H1 (cell line): ENCODE measurements around the gene RBP3. TPM values are rescaled to one million over a fixed set of nuclear protein-coding genes. Genes with fewer than 3 reads are reported as not detected.

Experiments used
- CTCF ChIA-PET: fragments of 300-600 bp; sonication (Branson Sonifier 250); formaldehyde crosslinking; loops from one replicate; lab custom pipeline; 2021; ENCODE audit not compliant: partially characterized antibody; lab: Charles Lee
- POLR2A ChIA-PET: fragments of 300-600 bp; sonication (Branson Sonifier 250); formaldehyde crosslinking; loops from one replicate; lab custom pipeline; 2021; ENCODE audit warnings: inconsistent platforms; ENCODE audit not compliant: partially characterized antibody; lab: Charles Lee
- DNase-seq, 2 experiments: peaks; one replicate each; pipeline versions ENCODE4 v3.0.0 to v3.0.0-alpha.2; 2010 to 2022; ENCODE audit warnings: low spot score in 2 of 2, low read depth in 1 of 2, mixed read lengths in 1 of 2
- FAIRE-seq: peaks from 2 replicates; lab custom pipeline; 2011; peaks lifted over from hg19 to GRCh38; lab: Jason Lieb, UNC
- H2AFZ ChIP-seq: 2 replicates; pipeline ENCODE4 v1.8.1; 2012; ENCODE audit warnings: low read length, inconsistent platforms
- H2AK5ac ChIP-seq: 2 replicates; pipeline ENCODE4 v1.6.1; 2013; ENCODE audit warnings: low read depth, low read length
- H2BK120ac ChIP-seq: replicated peaks from 2 replicates; pipeline ENCODE3; 2013; ENCODE audit warnings: low read depth, low read length, inconsistent platforms
- H2BK12ac ChIP-seq: 2 replicates; pipeline ENCODE4 v1.6.1; 2013; ENCODE audit warnings: low read depth, low read length
- H2BK15ac ChIP-seq: 2 replicates; pipeline ENCODE4 v1.6.1; 2013; ENCODE audit warnings: low read length
- H2BK20ac ChIP-seq: 2 replicates; pipeline ENCODE4 v1.6.1; 2013; ENCODE audit warnings: low read length
- H2BK5ac ChIP-seq: 2 replicates; pipeline ENCODE4 v1.6.1; 2013; ENCODE audit warnings: low read depth, low read length
- H3K14ac ChIP-seq: 2 replicates; pipeline ENCODE4 v1.6.1; 2013; ENCODE audit warnings: inconsistent platforms; ENCODE audit not compliant: insufficient read length
- H3K18ac ChIP-seq: 2 replicates; pipeline ENCODE4 v1.6.1; 2013; ENCODE audit warnings: low read length; ENCODE audit errors: extremely low read depth
- H3K23ac ChIP-seq: 2 replicates; pipeline ENCODE4 v1.6.1; 2013; ENCODE audit warnings: inconsistent platforms; ENCODE audit not compliant: insufficient read length
- H3K23me2 ChIP-seq: 2 replicates; pipeline ENCODE4 v1.6.1; 2013; ENCODE audit warnings: low read depth, low read length
- H3K27ac ChIP-seq: 2 replicates; pipeline ENCODE4 v1.6.1; 2011; ENCODE audit warnings: low read depth, low read length, inconsistent platforms
- H3K27me3 ChIP-seq, 4 experiments: replicated peaks in 1 of 4; 1 replicate in 1 of 4; 2 replicates in 3 of 4; pipeline versions ENCODE4 v1.6.1 to v1.8.1; 2011 to 2013; ENCODE audit warnings: low read length in 3 of 4, mild to moderate bottlenecking in 3 of 4, inconsistent platforms in 2 of 4, mixed read lengths in 2 of 4, moderate library complexity in 1 of 4; ENCODE audit not compliant: control insufficient read depth in 3 of 4, insufficient read depth in 3 of 4; ENCODE audit errors: extremely low read depth in 1 of 4
- H3K36me3 ChIP-seq, 4 experiments: 2 replicates each; pipeline versions ENCODE4 v1.6.1 to v1.8.1; 2011 to 2013; ENCODE audit warnings: mild to moderate bottlenecking in 4 of 4, low read length in 3 of 4, moderate library complexity in 2 of 4, control low read depth in 1 of 4, inconsistent platforms in 1 of 4; ENCODE audit not compliant: insufficient read depth in 4 of 4, control insufficient read depth in 2 of 4
- H3K4ac ChIP-seq: replicated peaks from 2 replicates; pipeline ENCODE3; 2013; ENCODE audit warnings: low read length, low read depth, mixed read lengths, inconsistent platforms; ENCODE audit not compliant: insufficient read length
- H3K4me1 ChIP-seq, 4 experiments: replicated peaks in 1 of 4; 1 replicate in 1 of 4; 2 replicates in 3 of 4; pipeline versions ENCODE4 v1.6.1 to v1.8.1; 2011 to 2013; ENCODE audit warnings: low read length in 3 of 4, inconsistent platforms in 2 of 4, mixed read lengths in 1 of 4; ENCODE audit not compliant: insufficient read depth in 4 of 4, control insufficient read depth in 3 of 4
- H3K4me2 ChIP-seq, 2 experiments: 2 replicates each; pipeline versions ENCODE4 v1.6.1 to v1.8.1; 2011 to 2013; ENCODE audit warnings: low read depth in 2 of 2, low read length in 2 of 2, control low read depth in 1 of 2, inconsistent platforms in 1 of 2, mild to moderate bottlenecking in 1 of 2; ENCODE audit not compliant: insufficient read depth in 1 of 2
- H3K4me3 ChIP-seq, 4 experiments: fragments of 200-600, 300-600 bp in 1 of 4; sonication (generic), shearing (Covaris generic), sonication (Bioruptor Twin) in 1 of 4; 2 replicates each; pipeline versions ENCODE4 v1.5.1 to v1.8.1; 2011 to 2016; ENCODE audit warnings: low read length in 4 of 4, low read depth in 3 of 4, control low read depth in 2 of 4, inconsistent platforms in 2 of 4, mild to moderate bottlenecking in 2 of 4, mixed read lengths in 1 of 4, moderate library complexity in 1 of 4; ENCODE audit not compliant: insufficient read depth in 2 of 4; ENCODE audit errors: extremely low read depth in 1 of 4
- H3K56ac ChIP-seq: replicated peaks from 2 replicates; pipeline ENCODE3; 2013; ENCODE audit warnings: low read depth, mild to moderate bottlenecking, mixed read lengths, low read length, inconsistent platforms; ENCODE audit not compliant: insufficient read length
- H3K79me1 ChIP-seq: 2 replicates; pipeline ENCODE4 v1.6.1; 2013; ENCODE audit warnings: low read depth, low read length, control low read depth
- H3K79me2 ChIP-seq, 2 experiments: 2 replicates each; pipeline versions ENCODE4 v1.6.1 to v1.8.1; 2012 to 2013; ENCODE audit warnings: low read length in 2 of 2, mild to moderate bottlenecking in 2 of 2, inconsistent platforms in 1 of 2; ENCODE audit not compliant: insufficient read depth in 2 of 2, control insufficient read depth in 1 of 2
- H3K9ac ChIP-seq, 4 experiments: replicated peaks in 1 of 4; 1 replicate in 1 of 4; 2 replicates in 3 of 4; pipeline versions ENCODE4 v1.6.1 to v1.8.1; 2011 to 2013; ENCODE audit warnings: low read depth in 3 of 4, low read length in 3 of 4, control low read depth in 2 of 4, mild to moderate bottlenecking in 2 of 4, moderate library complexity in 2 of 4, inconsistent platforms in 1 of 4; ENCODE audit errors: extremely low read depth in 1 of 4
- H3K9me3 ChIP-seq, 2 experiments: 2 replicates each; pipeline versions ENCODE4 v1.6.1 to v1.8.1; 2012 to 2013; ENCODE audit warnings: mild to moderate bottlenecking in 2 of 2, moderate library complexity in 2 of 2, control low read depth in 1 of 2, inconsistent platforms in 1 of 2, low read depth in 1 of 2, low read length in 1 of 2, mixed read lengths in 1 of 2; ENCODE audit not compliant: insufficient read depth in 2 of 2
- H4K20me1 ChIP-seq, 2 experiments: replicated peaks in 1 of 2; 2 replicates each; pipeline versions ENCODE3 to v1.8.1; 2011 to 2013; ENCODE audit warnings: inconsistent platforms in 2 of 2, low read length in 2 of 2, mild to moderate bottlenecking in 1 of 2; ENCODE audit not compliant: insufficient read depth in 2 of 2, control insufficient read depth in 1 of 2
- H4K5ac ChIP-seq: 2 replicates; pipeline ENCODE4 v1.6.1; 2013; ENCODE audit warnings: low read length, low read depth, mixed read lengths, inconsistent platforms; ENCODE audit not compliant: insufficient read length
- H4K8ac ChIP-seq: 2 replicates; pipeline ENCODE4 v1.8.0; 2013; ENCODE audit warnings: mild to moderate bottlenecking, moderate library complexity, low read length, inconsistent platforms; ENCODE audit not compliant: insufficient read depth; ENCODE audit errors: extremely low read depth
- H4K91ac ChIP-seq: replicated peaks from 2 replicates; pipeline ENCODE3; 2013; ENCODE audit warnings: low read length, mixed read lengths, inconsistent platforms; ENCODE audit not compliant: insufficient read length
- BRCA1 ChIP-seq: IDR thresholded peaks from 2 replicates; pipeline ENCODE4 v1.6.1; 2012; ENCODE audit warnings: low read depth, low read length, improper control_type of control experiment
- CEBPB ChIP-seq: IDR thresholded peaks from 2 replicates; pipeline ENCODE4 v1.6.1; 2012; ENCODE audit warnings: low read depth, low read length
- HDAC6 ChIP-seq: IDR thresholded peaks from one replicate; pipeline ENCODE4 v1.7.1; 2012; ENCODE audit warnings: low read depth, mild to moderate bottlenecking, inconsistent platforms, low read length, moderate library complexity
- JUND ChIP-seq: IDR thresholded peaks from 2 replicates; pipeline ENCODE4 v1.6.1; 2011; ENCODE audit warnings: mild to moderate bottlenecking, improper control_type of control experiment, low read length
- KDM4A ChIP-seq: IDR thresholded peaks from one replicate; pipeline ENCODE4 v1.7.1; 2012; ENCODE audit warnings: low read depth, mild to moderate bottlenecking, moderate library complexity, low read length, inconsistent platforms; ENCODE audit not compliant: severe bottlenecking
- PHF8 ChIP-seq: fragments of 200-600 bp; sonication (generic); conservative IDR thresholded peaks from 2 replicates; pipeline ENCODE4 v1.7.1; 2012; ENCODE audit warnings: low read depth, mild to moderate bottlenecking, inconsistent platforms, low read length, moderate library complexity
- SAP30 ChIP-seq: fragments of 300-600 bp; sonication (generic); IDR thresholded peaks from 2 replicates; pipeline ENCODE4 v1.7.1; 2012; ENCODE audit warnings: low read length, moderate library complexity, mild to moderate bottlenecking, inconsistent platforms; ENCODE audit not compliant: insufficient read depth, insufficient replicate concordance
- SIX5 ChIP-seq: IDR thresholded peaks from 2 replicates; pipeline ENCODE4 v1.6.1; 2011; ENCODE audit warnings: mild to moderate bottlenecking, low read depth, low read length
- SUZ12 ChIP-seq: fragments of 200-600 bp; sonication (generic); IDR thresholded peaks from 2 replicates; pipeline ENCODE4 v1.6.1; 2012; ENCODE audit warnings: mild to moderate bottlenecking, inconsistent platforms, low read length, moderate library complexity, mixed read lengths
- TEAD4 ChIP-seq: IDR thresholded peaks from 2 replicates; pipeline ENCODE4 v1.6.1; 2012; ENCODE audit warnings: low read depth, low read length, inconsistent platforms, mixed read lengths
- WGBS, 2 experiments: shearing (Covaris generic) in 1 of 2; methylation state at CpG; one replicate each; pipeline versions ENCODE4 v1.1.6 to v1.1.7; 2013 to 2015; ENCODE audit warnings: low lambda C conversion rate in 2 of 2, mixed read lengths in 2 of 2, inconsistent platforms in 1 of 2, low coverage in 1 of 2, missing lambda C conversion rate in 1 of 2; ENCODE audit not compliant: insufficient replicate concordance in 2 of 2, insufficient coverage in 1 of 2, insufficient read length in 1 of 2; ENCODE audit errors: extremely low coverage in 1 of 2, missing lambda C conversion rate in 1 of 2; 5-methylcytosine and 5-hydroxymethylcytosine counted together
- polyA plus RNA-seq, 7 experiments: library from polyadenylated mRNA; depleted of rRNA in 3 of 7; stranded (reverse) in 5 of 7; unstranded in 2 of 7; fragments of >200 nt in 5 of 7; fragments of 200-250 nt in 2 of 7; gene quantifications; 1 replicate in 5 of 7; 2 replicates in 1 of 7; 4 replicates in 1 of 7; pipeline versions ENCODE4 v1.2.1 to v1.2.3, GENCODE V29; 2011 to 2013; ENCODE audit warnings: missing spikeins in 2 of 7, mixed read lengths in 2 of 7
- total RNA-seq: library from RNA; stranded (reverse); fragmentation: NEBNext Ultra II Directional; extraction: Animal tissue kit (Norgen Biotek cat#: 25700); gene quantifications from 2 replicates; pipeline ENCODE4 v1.2.1, GENCODE V29; 2021
- TF ChIP-seq, protein P1 (sequence below): IDR thresholded peaks from 2 replicates; pipeline ENCODE4 v1.6.1; 2011; ENCODE audit warnings: low read depth, mild to moderate bottlenecking, low read length; ENCODE audit not compliant: insufficient read depth

Gene RBP3
- total and polyA plus RNA-seq, 2 of the 8 experiments (the other 6 are each of a cell fraction or from before 2014, with no cell fraction given), result not detected

DNA sequence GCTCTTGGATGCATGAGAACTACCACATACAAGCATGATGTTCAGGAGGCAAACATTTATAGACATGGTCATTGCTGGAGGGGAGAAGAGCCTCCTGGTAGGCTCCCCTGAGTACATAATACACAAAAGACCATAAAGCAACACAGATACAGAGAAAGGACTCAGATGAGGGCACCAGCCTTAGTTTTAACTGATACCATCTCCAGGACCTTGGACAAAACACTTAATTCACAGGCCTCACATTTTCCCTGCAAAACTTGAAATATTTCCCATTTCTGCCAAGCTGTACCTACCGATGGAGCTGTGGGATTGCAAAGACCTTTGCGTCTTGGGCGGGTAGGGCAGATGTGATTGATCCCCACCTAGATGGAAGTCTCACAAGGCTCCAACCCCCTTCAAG, 52.6 kb downstream of the RBP3 start:
- no peaks in the 10 kb centered on the region for H3K79me2 ChIP-seq
- POLR2A ChIA-PET, result no interaction called here
- H2AK5ac ChIP-seq, result no peak overlapping the region
- no peak for TF ChIP-seq BRCA1
- TF ChIP-seq SIX5, result no peak
- no peak for TF ChIP-seq HDAC6
- no peak for TF ChIP-seq TEAD4
- no peak for TF ChIP-seq KDM4A
- no peak for TF ChIP-seq JUND
- TF ChIP-seq CEBPB, result no peak
- no peak for TF ChIP-seq SUZ12
- no peak for TF ChIP-seq PHF8
- TF ChIP-seq, protein P1, sequence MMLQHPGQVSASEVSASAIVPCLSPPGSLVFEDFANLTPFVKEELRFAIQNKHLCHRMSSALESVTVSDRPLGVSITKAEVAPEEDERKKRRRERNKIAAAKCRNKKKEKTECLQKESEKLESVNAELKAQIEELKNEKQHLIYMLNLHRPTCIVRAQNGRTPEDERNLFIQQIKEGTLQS, result no peak
- no peak for TF ChIP-seq SAP30

More for the DNA sequence above, 52.6 kb downstream of the RBP3 start:
- FAIRE-seq (no peak), DNase-seq (no peak)
- H3K14ac ChIP-seq, result no peak overlapping the region
- H3K9me3 ChIP-seq, result no peaks in the 10 kb centered on the region
- H2BK120ac ChIP-seq, result no peak overlapping the region
- H3K79me1 ChIP-seq, result no peaks in the 10 kb centered on the region
- H4K20me1 ChIP-seq, result no peaks in the 10 kb centered on the region
- peaks cover 7 to 27% (median 20%) of the 10 kb centered on the region in 4 experiments for H3K4me1 ChIP-seq
- no peak overlapping the region for H3K27ac ChIP-seq
- no peak overlapping the region for H3K9ac ChIP-seq
- CTCF ChIA-PET, result interaction anchor here (1.0 kb wide), 1 partner anchor 40 kb away, joined by 3 read pairs; no protein-coding TSS in a partner anchor
- no peak overlapping the region; the same call in 1 of the 2 replicates for H2BK12ac ChIP-seq
- no peak overlapping the region for H2BK20ac ChIP-seq
- no peak overlapping the region for H3K23ac ChIP-seq
- H3K36me3 ChIP-seq, result no peaks in the 10 kb centered on the region
- no peak overlapping the region for H4K5ac ChIP-seq
- no peak overlapping the region for H2BK15ac ChIP-seq
- H3K4me3 ChIP-seq, result no peak overlapping the region
- no peak overlapping the region for H3K4me2 ChIP-seq
- H3K4ac ChIP-seq, result no peak overlapping the region
- H3K18ac ChIP-seq, result no peak overlapping the region
- H3K27me3 ChIP-seq, result no peaks in the 10 kb centered on the region; a peak in 1 of 7 replicates
- no peak overlapping the region for H4K91ac ChIP-seq
- no peak overlapping the region for H3K56ac ChIP-seq
- no peak overlapping the region for H4K8ac ChIP-seq
- no peak overlapping the region for H2BK5ac ChIP-seq
- no peak overlapping the region for H2AFZ ChIP-seq
- whole genome bisulfite sequencing, 2 experiments, result 100% methylated on average over 3 of the region's 3 CpGs; no CpG with 5 or more reads in 1 of the 2 experiments
- H3K23me2 ChIP-seq, result no peaks in the 10 kb centered on the region
